GM12873 (cell line): ENCODE measurements around the gene VPS35L.

Experiments
- TF ChIP-seq, protein P1 (sequence below): IDR thresholded peaks from 2 replicates; pipeline ENCODE4 v1.5.1; 2012; ENCODE audit warnings: low read depth, mild to moderate bottlenecking, moderate library complexity, low read length, control low read depth; ENCODE audit not compliant: insufficient read depth; ENCODE audit errors: missing control alignments

VPS35L gene

GRCh38 chr16:19542138-19542821 lies 13.2 kb upstream of the VPS35L start:
- TF ChIP-seq, protein P1, sequence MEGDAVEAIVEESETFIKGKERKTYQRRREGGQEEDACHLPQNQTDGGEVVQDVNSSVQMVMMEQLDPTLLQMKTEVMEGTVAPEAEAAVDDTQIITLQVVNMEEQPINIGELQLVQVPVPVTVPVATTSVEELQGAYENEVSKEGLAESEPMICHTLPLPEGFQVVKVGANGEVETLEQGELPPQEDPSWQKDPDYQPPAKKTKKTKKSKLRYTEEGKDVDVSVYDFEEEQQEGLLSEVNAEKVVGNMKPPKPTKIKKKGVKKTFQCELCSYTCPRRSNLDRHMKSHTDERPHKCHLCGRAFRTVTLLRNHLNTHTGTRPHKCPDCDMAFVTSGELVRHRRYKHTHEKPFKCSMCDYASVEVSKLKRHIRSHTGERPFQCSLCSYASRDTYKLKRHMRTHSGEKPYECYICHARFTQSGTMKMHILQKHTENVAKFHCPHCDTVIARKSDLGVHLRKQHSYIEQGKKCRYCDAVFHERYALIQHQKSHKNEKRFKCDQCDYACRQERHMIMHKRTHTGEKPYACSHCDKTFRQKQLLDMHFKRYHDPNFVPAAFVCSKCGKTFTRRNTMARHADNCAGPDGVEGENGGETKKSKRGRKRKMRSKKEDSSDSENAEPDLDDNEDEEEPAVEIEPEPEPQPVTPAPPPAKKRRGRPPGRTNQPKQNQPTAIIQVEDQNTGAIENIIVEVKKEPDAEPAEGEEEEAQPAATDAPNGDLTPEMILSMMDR, result no peak

- TF ChIP-seq, protein P1, result no peak
Measured at GRCh38 chr16:19548144-19548543, 7.4 kb upstream of the VPS35L start.

DNA sequence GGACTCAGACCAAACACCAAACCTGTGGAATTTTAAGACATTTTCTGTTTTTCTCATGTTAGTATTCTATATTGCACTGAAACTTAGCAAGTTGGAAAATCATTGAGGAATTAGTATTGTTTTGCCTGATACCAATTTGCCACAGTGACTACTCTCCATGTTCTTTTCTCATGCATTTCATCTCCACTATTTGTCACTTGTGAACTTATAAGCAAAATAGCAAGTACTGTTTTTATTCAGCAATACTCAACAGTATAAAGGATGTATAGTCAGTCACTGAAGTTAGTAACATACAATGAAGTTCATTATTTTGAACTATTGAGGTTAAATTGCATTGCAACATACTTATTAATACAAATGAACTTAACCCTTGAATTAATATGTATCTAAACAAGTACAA lies 5.8 kb upstream of the VPS35L start:
- TF ChIP-seq, protein P1, result no peak

DNA sequence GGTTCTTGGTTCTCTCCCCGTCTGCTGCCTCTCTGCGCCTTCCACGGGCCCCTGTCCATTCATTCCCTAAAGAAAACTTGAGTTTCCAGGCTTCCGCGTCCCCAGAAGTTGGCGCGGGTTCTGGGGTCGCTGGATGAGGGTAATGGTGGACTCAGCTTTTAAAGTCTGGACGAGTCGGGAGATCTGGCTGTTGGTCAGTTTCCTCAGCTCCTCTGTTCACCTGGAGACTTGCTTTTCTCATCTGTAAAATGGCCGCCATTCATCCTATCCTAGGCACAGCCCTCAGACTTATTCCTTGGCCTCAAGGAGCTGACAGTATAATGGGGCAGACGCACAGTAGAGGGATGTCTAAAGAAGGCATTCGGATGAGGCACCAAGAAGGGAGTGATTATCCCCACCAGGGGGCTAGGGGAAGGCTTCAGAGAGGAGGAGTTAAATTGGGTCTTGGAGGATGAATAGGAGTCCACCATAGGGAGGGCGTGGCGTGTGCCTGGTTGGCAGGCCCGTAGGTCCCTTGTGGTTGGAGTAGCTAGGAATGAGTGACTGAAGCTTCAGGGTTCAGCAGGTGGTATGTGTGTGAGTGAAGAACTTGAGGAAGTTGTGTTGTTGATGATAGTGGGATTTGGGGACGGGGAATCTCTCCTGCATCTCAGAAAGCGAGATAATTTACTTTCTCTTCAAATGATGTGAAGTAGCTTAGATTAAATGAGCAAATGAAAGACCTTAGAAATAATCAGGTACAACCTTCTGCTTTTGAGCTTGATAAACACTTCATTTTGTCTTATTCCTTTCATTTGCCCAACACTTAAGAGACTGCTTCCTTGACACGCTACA lies 652 bp downstream of the VPS35L start:
- TF ChIP-seq, protein P1, result no peak

GRCh38 chr16:19559242-19559910 lies 3.9 kb downstream of the VPS35L start:
- TF ChIP-seq, protein P1, result peak; percentile 52

- TF ChIP-seq, protein P1, result no peak
Measured at GRCh38 chr16:19560078-19560477, 4.6 kb downstream of the VPS35L start.

DNA sequence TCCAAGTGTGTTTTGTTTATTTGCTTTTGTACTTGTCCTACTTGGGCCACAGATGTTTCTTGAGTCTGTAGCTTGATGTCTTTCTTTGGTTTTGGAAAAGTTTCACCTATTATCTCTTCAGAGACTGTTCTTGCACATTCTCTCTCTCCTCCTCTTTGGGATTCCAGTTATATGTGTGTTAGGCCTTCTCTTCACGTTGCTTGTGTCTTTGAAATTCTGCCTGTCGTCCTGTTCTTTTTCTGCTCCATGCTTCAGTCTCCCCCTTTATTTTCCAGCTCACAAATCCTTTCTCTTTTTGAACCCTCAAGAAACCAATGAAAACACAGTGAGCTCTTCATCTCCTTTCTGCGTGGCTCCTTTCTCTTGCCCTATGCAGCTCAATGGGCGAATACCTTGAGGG lies 7.9 kb downstream of the VPS35L start:
- TF ChIP-seq, protein P1, result no peak
